Esophagus muscularis mucosa (tissue), 4 donors: ENCODE data around the gene THBS1. TPM values are rescaled to one million over a fixed set of nuclear protein-coding genes. Genes with fewer than 3 reads are reported as not detected.

Source experiments
- DNase-seq: peaks from one replicate; pipeline ENCODE4 v3.0.0-alpha.2; 2017; ENCODE audit errors: extremely low spot score
- H3K27ac ChIP-seq, 4 donors: fragments of 200-600 bp; sonication (generic); replicated peaks in 1 of 4; 1 replicate in 3 of 4; 2 replicates in 1 of 4; pipeline ENCODE4 v1.5.1; 2016 to 2019; ENCODE audit warnings: mild to moderate bottlenecking in 1 of 4
- H3K27me3 ChIP-seq, 4 donors: fragments of 200-600 bp; sonication (generic); one replicate each; pipeline versions ENCODE4 v1.5.1 to v1.6.0; 2016 to 2019
- H3K36me3 ChIP-seq, 4 donors: fragments of 200-600 bp; sonication (generic); one replicate each; pipeline ENCODE4 v1.5.1; 2016 to 2019
- H3K4me1 ChIP-seq, 4 donors: fragments of 200-600 bp; sonication (generic); one replicate each; pipeline ENCODE4 v1.5.1; 2016 to 2019
- H3K4me3 ChIP-seq, 4 donors: fragments of 200-600 bp; sonication (generic); 1 replicate in 2 of 4; 2 replicates in 2 of 4; pipeline ENCODE4 v1.5.1; 2016 to 2019; ENCODE audit warnings: mild to moderate bottlenecking in 4 of 4, moderate library complexity in 1 of 4
- H3K9me3 ChIP-seq, 4 donors: fragments of 200-600 bp; sonication (generic); 1 replicate in 3 of 4; 2 replicates in 1 of 4; pipeline ENCODE4 v1.5.1; 2016 to 2019
- CTCF ChIP-seq, 3 experiments: fragments of 200-600 bp in 2 of 3; fragments of 450-650 bp in 1 of 3; sonication (generic) in 2 of 3; IDR thresholded peaks; one replicate each; pipeline ENCODE4 v1.5.1; 2017 to 2019; ENCODE audit warnings: antibody characterized with exemption in 3 of 3, mild to moderate bottlenecking in 2 of 3, moderate library complexity in 1 of 3
- EP300 ChIP-seq: sonication (generic); formaldehyde crosslinking; IDR thresholded peaks from one replicate; pipeline ENCODE4 v1.6.1; 2017; ENCODE audit warnings: antibody characterized with exemption
- POLR2A ChIP-seq: fragments of 450-650 bp; IDR thresholded peaks from one replicate; pipeline ENCODE4 v1.6.1; 2017; ENCODE audit warnings: antibody characterized with exemption, moderate library complexity, mild to moderate bottlenecking, low read depth
- POLR2AphosphoS5 ChIP-seq, 2 donors: sonication (generic); formaldehyde crosslinking; IDR thresholded peaks; one replicate each; pipeline ENCODE4 v1.6.1; 2017; ENCODE audit warnings: antibody characterized with exemption in 2 of 2
- WGBS: methylation state at CpG from one replicate; pipeline ENCODE4 v1.1.5; 2018; 5-methylcytosine and 5-hydroxymethylcytosine counted together
- intact Hi-C: fragments of 100-400 bp; cut with DNase I; formaldehyde crosslinking; loops from one replicate; pipeline ENCODE4 v1.15.1; 2023
- total RNA-seq, 4 donors: library from RNA; depleted of rRNA; stranded (reverse); fragments of >200 nt; gene quantifications; one replicate each; pipeline versions ENCODE4 v1.1.0 to v1.2.1, GENCODE V29; 2016

The THBS1 gene
- total RNA-seq, 4 donors from 2014 or later, result 188 to 4,072 (median 270) TPM

GRCh38 chr15:39621210-39621609 is 40.3 kb downstream of the THBS1 start:
- TF ChIP-seq POLR2A (no peak), EP300 (no peak), CTCF (IDR thresholded peaks at IDR 0.05) (no peak), POLR2AphosphoS5 (IDR thresholded peaks at IDR 0.05) (no peak)
- no peak for DNase-seq
- H3K4me3 ChIP-seq, result no peak overlapping the region
- H3K27me3 ChIP-seq, result no peaks in the 10 kb centered on the region
- H3K4me1 ChIP-seq, result peaks cover 25 to 41% (median 31%) of the 10 kb centered on the region in 4 donors
- no peak overlapping the region for H3K27ac ChIP-seq
- intact Hi-C loops, result no loop called here
- no peaks in the 10 kb centered on the region for H3K9me3 ChIP-seq
- no peaks in the 10 kb centered on the region for H3K36me3 ChIP-seq
- 87% methylated on average over 1 of the region's 1 CpG for whole genome bisulfite sequencing

- Histone ChIP-seq H3K4me3 (no peak overlapping the region), H3K4me1 (peaks cover 26 to 41% (median 31%) of the 10 kb centered on the region in 4 donors), H3K27ac (no peak overlapping the region), H3K27me3 (no peaks in the 10 kb centered on the region), H3K36me3 (no peaks in the 10 kb centered on the region), H3K9me3 (no peaks in the 10 kb centered on the region)
- no peak for TF ChIP-seq POLR2AphosphoS5 (IDR thresholded peaks at IDR 0.05)
- TF ChIP-seq CTCF (IDR thresholded peaks at IDR 0.05), result no peak
- 58% methylated on average over 1 of the region's 1 CpG for WGBS
- intact Hi-C loops, result no loop called here
- DNase-seq, result no peak
Measured at GRCh38 chr15:39621976-39622375, 41.1 kb downstream of the THBS1 start.

GRCh38 chr15:39622660-39623516 is 42.0 kb downstream of the THBS1 start:
- no peak overlapping the region for H3K4me3 ChIP-seq
- H3K27ac ChIP-seq, result no peak overlapping the region
- DNase-seq, result no peak
- peaks cover 29 to 45% (median 38%) of the 10 kb centered on the region in 4 donors for H3K4me1 ChIP-seq
- intact Hi-C loops, result no loop called here
- no peaks in the 10 kb centered on the region for H3K9me3 ChIP-seq
- 83% methylated on average over 6 of the region's 6 CpGs for WGBS
- no peaks in the 10 kb centered on the region for H3K36me3 ChIP-seq
- TF ChIP-seq POLR2A, result no peak
- TF ChIP-seq POLR2AphosphoS5 (IDR thresholded peaks at IDR 0.05), result no peak
- TF ChIP-seq CTCF (IDR thresholded peaks at IDR 0.05), result no peak
- TF ChIP-seq EP300, result no peak
- no peaks in the 10 kb centered on the region for H3K27me3 ChIP-seq

- TF ChIP-seq CTCF (IDR thresholded peaks at IDR 0.05), result no peak
- TF ChIP-seq EP300, result no peak
- TF ChIP-seq POLR2AphosphoS5 (IDR thresholded peaks at IDR 0.05), result no peak
- TF ChIP-seq POLR2A, result no peak
- DNase-seq, result no peak
- Histone ChIP-seq H3K27ac (no peak overlapping the region), H3K27me3 (no peaks in the 10 kb centered on the region), H3K4me1 (peaks cover 36 to 51% (median 44%) of the 10 kb centered on the region in 4 donors), H3K4me3 (no peak overlapping the region), H3K9me3 (no peaks in the 10 kb centered on the region), H3K36me3 (no peaks in the 10 kb centered on the region)
- intact Hi-C loops, result no loop called here
- 80% methylated on average over 4 of the region's 4 CpGs for WGBS
Measured at GRCh38 chr15:39623529-39623931, 42.7 kb downstream of the THBS1 start.

- H3K4me1 ChIP-seq, result peaks cover 49 to 63% (median 56%) of the 10 kb centered on the region in 4 donors
- no peaks in the 10 kb centered on the region for H3K27me3 ChIP-seq
- TF ChIP-seq POLR2A (no peak), POLR2AphosphoS5 (IDR thresholded peaks at IDR 0.05) (peak; percentile 56 to 77), CTCF (IDR thresholded peaks at IDR 0.05) (peak in 2 of 3 experiments; percentile 31 to 34), EP300 (no peak)
- no peak overlapping the region for H3K4me3 ChIP-seq
- H3K36me3 ChIP-seq, result no peaks in the 10 kb centered on the region
- H3K27ac ChIP-seq, result peak overlapping the region; percentile 67 to 73 (median 70)
- intact Hi-C loops, result no loop called here
- no peak for DNase-seq
- WGBS, result 33% methylated on average over 5 of the region's 6 CpGs
- no peaks in the 10 kb centered on the region for H3K9me3 ChIP-seq
Measured at GRCh38 chr15:39624806-39625205, 43.9 kb downstream of the THBS1 start.
